Measurements from ENCODE around the gene SEC24C. TPM values are rescaled to one million over a fixed set of nuclear protein-coding genes. Genes with fewer than 3 reads are reported as not detected.

Gene SEC24C
- total and polyA plus RNA-seq, 8 donors, result 59.9 to 88.1 (median 64.9) TPM

- intact Hi-C loops (cut with DNase I), result no loop called here
- no peak for ATAC-seq
- Histone ChIP-seq H3K9me3 (no peaks in the 10 kb centered on the region), H3K4me1 (peaks cover 10 to 55% of the 10 kb centered on the region in 2 donors), H3K27ac (peak overlapping the region; percentile 84 to 93), H3K27me3 (no peaks in the 10 kb centered on the region), H3K36me3 (peaks cover 0 to 41% of the 10 kb centered on the region in 2 donors), H3K4me3 (peak overlapping the region; percentile 78 to 90)
- no peak for TF ChIP-seq CTCF (IDR thresholded peaks at IDR 0.05)
- no peak for DNase-seq
Observed at GRCh38 chr10:73780966-73781365, 36.8 kb downstream of the SEC24C start.

GRCh38 chr10:73781548-73781878 lies 37.3 kb downstream of the SEC24C start:
- Histone ChIP-seq H3K9me3 (no peaks in the 10 kb centered on the region), H3K36me3 (peaks cover 0 to 35% of the 10 kb centered on the region in 2 donors), H3K27ac (peak overlapping the region; percentile 84 to 93), H3K27me3 (no peaks in the 10 kb centered on the region), H3K4me1 (peaks cover 13 to 54% of the 10 kb centered on the region in 2 donors), H3K4me3 (peak overlapping the region; percentile 78 to 90)
- intact Hi-C loops (cut with DNase I), result no loop called here
- peak; percentile 11 for ATAC-seq
- DNase-seq, result no peak
- no peak for TF ChIP-seq CTCF (IDR thresholded peaks at IDR 0.05)

GRCh38 chr10:73781879-73782748 lies 37.9 kb downstream of the SEC24C start, which contains the start of gene CHCHD1:
CHCHD1 (plus strand) TSS chr10:73782048; CDS start chr10:73782076, 28 bp downstream.
- Histone ChIP-seq H3K9me3 (no peaks in the 10 kb centered on the region), H3K27ac (peak within 1 kb of the TSS; percentile 84 to 93), H3K27me3 (no peaks in the 10 kb centered on the region), H3K4me3 (peak within 1 kb of the TSS; percentile 78 to 90), H3K36me3 (peaks cover 0 to 29% of the 10 kb centered on the region in 2 donors), H3K4me1 (peaks cover 19 to 54% of the 10 kb centered on the region in 2 donors)
- peak; percentile 91 to 97 (median 94) for DNase-seq
- ATAC-seq, result peak; percentile 83
- intact Hi-C loops (cut with DNase I), result no loop called here
- TF ChIP-seq CTCF (IDR thresholded peaks at IDR 0.05), result no peak

- Histone ChIP-seq H3K4me1 (peaks cover 25 to 57% of the 10 kb centered on the region in 2 donors), H3K27ac (peak overlapping the region in 1 of 2 donors; percentile 93), H3K4me3 (peak overlapping the region; percentile 78 to 90), H3K27me3 (no peaks in the 10 kb centered on the region), H3K36me3 (peaks cover 0 to 23% of the 10 kb centered on the region in 2 donors), H3K9me3 (no peaks in the 10 kb centered on the region)
- intact Hi-C loops (cut with DNase I), result no loop called here
- TF ChIP-seq CTCF (IDR thresholded peaks at IDR 0.05), result no peak
- ATAC-seq (no peak), DNase-seq (no peak)
Observed at GRCh38 chr10:73782749-73783085, 38.5 kb downstream of the SEC24C start.

- Histone ChIP-seq H3K4me3 (peak within 1 kb of the TSS; percentile 77 to 94), H3K27ac (peak within 1 kb of the TSS; percentile 87 to 94), H3K27me3 (no peaks in the 10 kb centered on the region), H3K4me1 (peaks cover 27 to 66% of the 10 kb centered on the region in 2 donors), H3K36me3 (peaks cover 0 to 17% of the 10 kb centered on the region in 2 donors), H3K9me3 (no peaks in the 10 kb centered on the region)
- ATAC-seq (peak; percentile 90), DNase-seq (peak; percentile 89 to 95 (median 94))
- intact Hi-C loops (cut with DNase I), result no loop called here
- TF ChIP-seq CTCF (IDR thresholded peaks at IDR 0.05), result no peak
Observed at GRCh38 chr10:73785211-73785720, 41.1 kb downstream of the SEC24C start, which contains the start of gene ZSWIM8. ZSWIM8 (plus strand) TSS chr10:73785606; CDS start chr10:73785879, 273 bp downstream.
